Ishikawa (cell line): ENCODE results near the gene PTPRM.

ENCODE experiments used
- CEBPB ChIP-seq: IDR thresholded peaks from 2 replicates; pipeline ENCODE4 v1.6.1; 2012
- CREB1 ChIP-seq: IDR thresholded peaks from 2 replicates; pipeline ENCODE4 v1.6.1; 2012; ENCODE audit warnings: low read depth
- EGR1 ChIP-seq: IDR thresholded peaks from 2 replicates; pipeline ENCODE4 v1.6.1; 2012
- EP300 ChIP-seq: IDR thresholded peaks from 2 replicates; pipeline ENCODE4 v1.6.1; 2012; ENCODE audit warnings: borderline replicate concordance
- FOXM1 ChIP-seq: IDR thresholded peaks from 2 replicates; pipeline ENCODE4 v1.6.1; 2012; ENCODE audit warnings: low read depth, borderline replicate concordance
- NFIC ChIP-seq: IDR thresholded peaks from 2 replicates; pipeline ENCODE4 v1.6.1; 2012
- RAD21 ChIP-seq: IDR thresholded peaks from 2 replicates; pipeline ENCODE4 v1.6.1; 2012; ENCODE audit warnings: low read depth
- TAF1 ChIP-seq: IDR thresholded peaks from 2 replicates; pipeline ENCODE4 v1.6.1; 2012; ENCODE audit warnings: low read depth, mild to moderate bottlenecking
- TCF12 ChIP-seq: IDR thresholded peaks from 2 replicates; pipeline ENCODE4 v1.6.1; 2012; ENCODE audit warnings: low read depth
- TEAD4 ChIP-seq: IDR thresholded peaks from 2 replicates; pipeline ENCODE4 v1.6.1; 2012
- YY1 ChIP-seq: IDR thresholded peaks from 2 replicates; pipeline ENCODE4 v1.6.1; 2012; ENCODE audit warnings: low read depth
- ZBTB7A ChIP-seq: IDR thresholded peaks from 2 replicates; pipeline ENCODE4 v1.6.1; 2012; ENCODE audit warnings: low read depth
- TF ChIP-seq, protein P1 (sequence below): IDR thresholded peaks from 2 replicates; pipeline ENCODE4 v1.6.1; 2012
- TF ChIP-seq, protein P2 (sequence below): IDR thresholded peaks from 2 replicates; pipeline ENCODE4 v1.6.1; 2012
- TF ChIP-seq, protein P3 (sequence below): IDR thresholded peaks from 2 replicates; pipeline ENCODE4 v1.6.1; 2012; ENCODE audit warnings: low read depth, mild to moderate bottlenecking

PTPRM gene

DNA sequence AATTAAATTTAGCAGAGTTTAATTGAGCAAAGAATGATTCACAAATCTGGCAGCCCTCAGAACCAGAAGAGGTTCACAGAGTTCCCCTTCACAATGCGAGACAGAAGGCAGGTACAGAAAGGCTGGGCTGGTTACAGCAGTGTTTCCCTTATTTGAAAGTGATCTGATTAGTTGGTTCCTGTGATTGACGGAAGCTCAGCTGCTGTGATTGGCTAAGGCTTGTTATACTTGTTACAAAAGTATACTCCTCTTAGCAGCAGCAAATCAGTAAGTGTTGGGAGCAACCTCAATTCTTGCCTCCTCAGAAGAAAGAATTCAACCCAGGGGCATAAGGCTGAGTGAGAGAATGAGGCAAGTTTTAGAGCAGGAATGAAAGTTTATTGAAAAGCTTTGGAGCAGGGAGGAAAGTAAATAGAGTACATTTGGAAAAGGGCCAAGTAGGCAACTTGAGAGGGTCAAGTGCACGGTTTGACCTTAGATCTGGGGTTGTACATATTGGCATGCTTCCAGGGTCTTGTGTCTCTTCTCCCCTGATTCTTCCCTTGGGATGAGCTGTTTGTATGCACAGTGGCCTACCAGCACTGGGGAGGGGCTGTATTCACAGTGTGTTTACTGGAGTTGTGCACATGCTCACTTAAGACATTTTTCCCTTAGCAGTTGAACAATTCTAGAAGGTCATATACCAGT lies 610.4 kb downstream of the PTPRM start:
- TF ChIP-seq TEAD4 = no peak
- no peak for TF ChIP-seq NFIC
- no peak for TF ChIP-seq FOXM1
- TF ChIP-seq TCF12 = no peak

DNA sequence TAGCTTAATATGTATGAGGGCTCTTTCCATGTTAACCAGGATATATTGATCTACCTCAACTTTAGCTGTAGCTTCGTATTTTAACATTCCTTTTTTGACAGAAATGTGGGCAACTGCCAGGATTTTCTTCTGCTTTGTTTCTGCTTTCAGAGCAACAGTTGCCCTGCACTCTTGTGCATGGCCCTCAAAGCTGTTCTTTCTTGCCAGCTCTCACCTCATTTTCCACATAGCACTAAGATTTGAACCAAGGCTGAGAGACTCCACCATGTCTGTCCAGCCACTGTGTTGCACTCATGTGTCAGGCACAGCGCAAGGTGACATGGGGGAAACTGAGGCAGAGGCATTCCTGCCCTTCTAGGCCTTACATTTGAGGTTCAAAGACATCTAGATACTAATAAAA lies 619.3 kb downstream of the PTPRM start:
- TF ChIP-seq TEAD4 = no peak
- TF ChIP-seq RAD21 = no peak
- no peak for TF ChIP-seq CREB1
- no peak for TF ChIP-seq EGR1
- no peak for TF ChIP-seq YY1
- TF ChIP-seq, protein P1, sequence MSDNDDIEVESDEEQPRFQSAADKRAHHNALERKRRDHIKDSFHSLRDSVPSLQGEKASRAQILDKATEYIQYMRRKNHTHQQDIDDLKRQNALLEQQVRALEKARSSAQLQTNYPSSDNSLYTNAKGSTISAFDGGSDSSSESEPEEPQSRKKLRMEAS = no peak
- TF ChIP-seq, protein P2, sequence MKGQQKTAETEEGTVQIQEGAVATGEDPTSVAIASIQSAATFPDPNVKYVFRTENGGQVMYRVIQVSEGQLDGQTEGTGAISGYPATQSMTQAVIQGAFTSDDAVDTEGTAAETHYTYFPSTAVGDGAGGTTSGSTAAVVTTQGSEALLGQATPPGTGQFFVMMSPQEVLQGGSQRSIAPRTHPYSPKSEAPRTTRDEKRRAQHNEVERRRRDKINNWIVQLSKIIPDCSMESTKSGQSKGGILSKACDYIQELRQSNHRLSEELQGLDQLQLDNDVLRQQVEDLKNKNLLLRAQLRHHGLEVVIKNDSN = no peak
- no peak for TF ChIP-seq TCF12
- TF ChIP-seq EP300 = no peak
- TF ChIP-seq CEBPB = no peak
- no peak for TF ChIP-seq FOXM1
- no peak for TF ChIP-seq NFIC
- TF ChIP-seq TAF1 = no peak
- TF ChIP-seq ZBTB7A = no peak
- TF ChIP-seq, protein P3, sequence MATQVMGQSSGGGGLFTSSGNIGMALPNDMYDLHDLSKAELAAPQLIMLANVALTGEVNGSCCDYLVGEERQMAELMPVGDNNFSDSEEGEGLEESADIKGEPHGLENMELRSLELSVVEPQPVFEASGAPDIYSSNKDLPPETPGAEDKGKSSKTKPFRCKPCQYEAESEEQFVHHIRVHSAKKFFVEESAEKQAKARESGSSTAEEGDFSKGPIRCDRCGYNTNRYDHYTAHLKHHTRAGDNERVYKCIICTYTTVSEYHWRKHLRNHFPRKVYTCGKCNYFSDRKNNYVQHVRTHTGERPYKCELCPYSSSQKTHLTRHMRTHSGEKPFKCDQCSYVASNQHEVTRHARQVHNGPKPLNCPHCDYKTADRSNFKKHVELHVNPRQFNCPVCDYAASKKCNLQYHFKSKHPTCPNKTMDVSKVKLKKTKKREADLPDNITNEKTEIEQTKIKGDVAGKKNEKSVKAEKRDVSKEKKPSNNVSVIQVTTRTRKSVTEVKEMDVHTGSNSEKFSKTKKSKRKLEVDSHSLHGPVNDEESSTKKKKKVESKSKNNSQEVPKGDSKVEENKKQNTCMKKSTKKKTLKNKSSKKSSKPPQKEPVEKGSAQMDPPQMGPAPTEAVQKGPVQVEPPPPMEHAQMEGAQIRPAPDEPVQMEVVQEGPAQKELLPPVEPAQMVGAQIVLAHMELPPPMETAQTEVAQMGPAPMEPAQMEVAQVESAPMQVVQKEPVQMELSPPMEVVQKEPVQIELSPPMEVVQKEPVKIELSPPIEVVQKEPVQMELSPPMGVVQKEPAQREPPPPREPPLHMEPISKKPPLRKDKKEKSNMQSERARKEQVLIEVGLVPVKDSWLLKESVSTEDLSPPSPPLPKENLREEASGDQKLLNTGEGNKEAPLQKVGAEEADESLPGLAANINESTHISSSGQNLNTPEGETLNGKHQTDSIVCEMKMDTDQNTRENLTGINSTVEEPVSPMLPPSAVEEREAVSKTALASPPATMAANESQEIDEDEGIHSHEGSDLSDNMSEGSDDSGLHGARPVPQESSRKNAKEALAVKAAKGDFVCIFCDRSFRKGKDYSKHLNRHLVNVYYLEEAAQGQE = no peak

DNA sequence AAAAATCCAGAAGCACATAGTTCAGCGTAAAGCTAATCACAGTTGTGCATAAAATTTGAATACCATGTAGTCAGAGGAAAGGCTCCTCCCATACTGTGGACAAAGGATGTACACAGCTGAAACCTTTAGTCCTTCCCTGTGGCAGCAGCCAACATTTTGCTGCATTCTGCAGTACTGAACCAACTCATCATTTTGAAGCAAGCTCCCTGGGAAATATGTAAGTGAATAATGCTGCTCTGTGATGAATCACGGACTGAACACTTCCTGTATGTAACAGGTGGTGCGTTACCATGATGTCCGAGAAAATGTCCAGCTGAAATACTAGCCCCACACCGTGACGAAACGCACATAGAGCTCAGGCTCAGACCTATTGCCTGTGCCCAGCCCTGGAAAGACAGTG lies 621.1 kb downstream of the PTPRM start:
- TF ChIP-seq CEBPB (no peak), NFIC (no peak), EP300 (no peak), CREB1 (no peak), ZBTB7A (no peak)
- TF ChIP-seq, protein P2 = no peak

DNA sequence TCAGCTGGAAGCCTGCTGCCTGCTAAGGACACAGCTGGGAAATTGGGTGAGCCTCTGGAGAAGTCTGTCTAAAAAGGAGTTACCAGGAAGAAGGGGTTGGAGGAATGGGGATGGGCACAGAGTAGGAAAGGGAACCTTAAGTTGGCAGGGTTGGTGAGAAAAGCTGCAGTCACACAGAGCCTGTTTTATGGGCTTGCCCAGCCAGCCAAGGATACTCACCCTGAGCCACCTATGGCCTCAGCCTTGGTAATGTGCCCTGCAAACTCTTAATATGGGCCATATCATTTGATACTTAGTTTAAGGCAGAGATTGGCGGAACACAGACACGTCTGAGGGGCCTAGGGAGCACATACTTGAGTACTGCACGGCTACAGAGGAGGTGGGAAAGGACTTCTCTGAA lies 623.9 kb downstream of the PTPRM start:
- no peak for TF ChIP-seq TEAD4
- TF ChIP-seq, protein P2 = no peak
- TF ChIP-seq ZBTB7A = no peak
- TF ChIP-seq EP300 = no peak
- TF ChIP-seq TAF1 = no peak
- TF ChIP-seq YY1 = no peak
- TF ChIP-seq TCF12 = no peak
- no peak for TF ChIP-seq CEBPB
- no peak for TF ChIP-seq RAD21
- TF ChIP-seq EGR1 = no peak
- TF ChIP-seq, protein P3 = no peak
- no peak for TF ChIP-seq FOXM1
- TF ChIP-seq, protein P1 = no peak
- no peak for TF ChIP-seq CREB1

DNA sequence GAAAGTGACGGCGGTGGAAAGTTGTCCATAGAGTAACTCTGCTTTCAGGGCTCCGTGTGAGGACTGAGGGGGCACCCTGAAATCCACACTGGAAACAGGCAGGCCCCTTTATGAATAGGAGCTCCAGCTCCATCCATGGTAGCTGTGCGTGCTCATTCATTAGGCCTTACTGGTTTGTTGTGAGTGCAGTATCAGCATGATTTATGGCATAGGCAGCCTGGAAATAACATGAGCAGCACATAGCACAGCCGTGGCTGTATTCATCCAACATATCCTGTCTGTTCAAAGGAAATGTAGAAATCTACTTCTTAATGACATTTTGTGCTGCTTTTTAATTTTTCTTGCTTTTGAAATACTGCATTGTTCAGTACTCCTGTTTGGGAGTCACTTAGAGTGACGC lies 627.3 kb downstream of the PTPRM start:
- no peak for TF ChIP-seq EGR1

DNA sequence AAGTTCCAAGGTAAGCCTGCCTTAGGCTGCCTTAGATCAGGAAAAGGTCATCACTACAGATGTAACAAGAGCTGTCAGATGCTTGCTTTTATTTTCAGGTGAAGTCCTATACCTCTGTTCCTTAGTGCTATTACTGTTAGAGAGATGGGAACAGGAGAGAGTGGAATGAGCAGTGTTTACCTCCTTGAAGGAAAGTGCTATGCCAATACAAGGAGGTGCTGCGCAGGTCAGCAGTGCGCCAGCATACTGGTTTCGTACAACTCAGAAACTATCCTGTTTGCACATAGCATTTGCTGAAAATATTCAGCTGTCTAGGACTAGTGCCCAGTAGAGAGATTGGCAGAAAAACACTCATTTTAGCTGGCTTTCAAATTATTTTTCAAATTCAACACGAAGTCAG lies 629.1 kb downstream of the PTPRM start:
- TF ChIP-seq YY1 = no peak
- no peak for TF ChIP-seq TCF12
- TF ChIP-seq, protein P3 = no peak
- TF ChIP-seq, protein P1 = no peak
- no peak for TF ChIP-seq RAD21
- no peak for TF ChIP-seq NFIC
- no peak for TF ChIP-seq CREB1
- TF ChIP-seq EP300 = no peak
